ENCODE measurements around the gene RAMACL.
"Not testable (repeated sequence)": the region's sequence is repeated elsewhere in the genome, so short reads cannot be mapped to it uniquely, and the experiment has no call there.

RAMACL gene

GRCh38 chr6:166555086-166555485 is 31.4 kb downstream of the RAMACL start:
- no peak for DNase-seq (ENCODE audit: low read depth)

- no peak for DNase-seq (ENCODE audit: low read depth)
Measured at GRCh38 chr6:166554316-166554715, 32.2 kb downstream of the RAMACL start.

DNA sequence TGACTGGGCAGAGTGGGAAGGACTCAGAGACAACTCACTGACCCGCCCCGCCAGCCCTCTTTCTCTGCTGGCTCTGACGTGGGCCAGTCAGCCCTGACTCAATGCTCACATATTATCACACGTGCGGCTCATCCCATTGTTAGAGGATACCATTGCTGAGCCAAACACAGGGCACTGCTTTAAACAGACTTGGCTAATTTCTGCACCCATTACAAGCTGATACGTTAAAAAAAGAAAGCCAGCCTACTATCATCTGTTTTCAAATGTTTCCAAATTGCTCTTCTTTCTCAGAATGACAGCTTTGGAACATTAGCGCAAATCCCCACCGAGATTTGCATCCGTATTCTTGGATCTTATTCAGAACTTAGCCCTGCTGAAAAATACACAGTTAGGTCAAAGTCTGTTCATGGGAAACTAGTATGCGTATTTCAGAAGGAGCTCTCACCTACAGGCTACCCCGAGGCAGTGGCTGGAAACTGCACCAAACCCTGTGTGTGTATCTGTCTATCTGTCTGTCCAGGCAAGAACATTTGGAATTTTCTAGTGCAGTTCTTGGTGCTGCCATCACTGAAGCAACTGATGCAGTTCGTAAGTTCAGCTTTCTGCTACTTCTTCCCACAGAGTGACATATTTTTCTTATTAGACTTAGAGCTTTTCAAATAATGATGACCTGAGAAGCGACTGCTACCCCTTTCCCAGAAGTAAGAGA is 32.8 kb downstream of the RAMACL start:
- peak; percentile 77 for DNase-seq (ENCODE audit: low read depth)

- no peak for DNase-seq (ENCODE audit: low read depth)
Measured at GRCh38 chr6:166552600-166552999, 33.9 kb downstream of the RAMACL start.

GRCh38 chr6:166551754-166552495 is 34.6 kb downstream of the RAMACL start:
- no peak for DNase-seq (ENCODE audit: low read depth)

GRCh38 chr6:166546653-166547052 is 39.8 kb downstream of the RAMACL start:
- no peak for DNase-seq (ENCODE audit: low read depth)

GRCh38 chr6:166545156-166546034 is 41.1 kb downstream of the RAMACL start:
- no peak for DNase-seq (ENCODE audit: low read depth)

- no peak for DNase-seq (ENCODE audit: low read depth)
Measured at GRCh38 chr6:166544296-166544605, 42.2 kb downstream of the RAMACL start.

DNA sequence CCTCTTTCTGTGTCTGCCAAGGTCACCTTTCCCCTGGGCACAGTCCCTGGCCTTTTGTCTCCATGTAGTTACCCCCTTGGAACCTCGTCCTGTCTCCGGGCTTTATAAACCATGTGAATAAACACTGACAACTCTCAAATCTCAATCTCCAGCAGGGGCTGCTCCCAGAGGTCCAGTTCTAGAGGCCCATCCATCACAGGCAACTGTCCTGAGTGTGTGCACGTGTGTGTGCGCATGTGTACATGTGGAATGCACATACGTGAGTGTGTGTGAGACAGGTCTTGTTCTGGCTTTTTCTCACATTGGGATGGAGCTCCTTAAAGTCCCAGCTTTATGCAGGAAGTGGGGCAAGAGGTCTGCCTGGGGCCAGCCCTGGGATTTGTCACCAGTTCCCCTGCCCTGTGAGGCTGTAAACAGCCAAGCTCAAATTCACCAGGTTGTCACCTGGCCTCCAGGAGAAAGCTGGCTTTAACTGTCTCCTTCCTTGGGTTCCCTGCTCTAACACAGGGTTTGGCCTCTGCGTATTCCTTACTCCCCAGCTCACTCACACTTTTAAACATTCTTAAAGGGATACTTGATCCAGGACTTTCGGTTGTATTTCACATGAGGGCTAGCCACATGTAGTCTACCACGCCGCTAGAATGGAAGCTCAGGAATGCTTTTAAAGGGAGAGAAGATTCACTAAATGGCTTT is 42.7 kb downstream of the RAMACL start:
- DNase-seq (ENCODE audit: low read depth), result no peak

GRCh38 chr6:166542580-166542912 is 43.9 kb downstream of the RAMACL start:
- DNase-seq (ENCODE audit: low read depth), result no peak

- DNase-seq (ENCODE audit: low read depth), result no peak
Measured at GRCh38 chr6:166541876-166542579, 44.5 kb downstream of the RAMACL start.

- no peak for DNase-seq (ENCODE audit: low read depth)
Measured at GRCh38 chr6:166541366-166541765, 45.1 kb downstream of the RAMACL start.

DNA sequence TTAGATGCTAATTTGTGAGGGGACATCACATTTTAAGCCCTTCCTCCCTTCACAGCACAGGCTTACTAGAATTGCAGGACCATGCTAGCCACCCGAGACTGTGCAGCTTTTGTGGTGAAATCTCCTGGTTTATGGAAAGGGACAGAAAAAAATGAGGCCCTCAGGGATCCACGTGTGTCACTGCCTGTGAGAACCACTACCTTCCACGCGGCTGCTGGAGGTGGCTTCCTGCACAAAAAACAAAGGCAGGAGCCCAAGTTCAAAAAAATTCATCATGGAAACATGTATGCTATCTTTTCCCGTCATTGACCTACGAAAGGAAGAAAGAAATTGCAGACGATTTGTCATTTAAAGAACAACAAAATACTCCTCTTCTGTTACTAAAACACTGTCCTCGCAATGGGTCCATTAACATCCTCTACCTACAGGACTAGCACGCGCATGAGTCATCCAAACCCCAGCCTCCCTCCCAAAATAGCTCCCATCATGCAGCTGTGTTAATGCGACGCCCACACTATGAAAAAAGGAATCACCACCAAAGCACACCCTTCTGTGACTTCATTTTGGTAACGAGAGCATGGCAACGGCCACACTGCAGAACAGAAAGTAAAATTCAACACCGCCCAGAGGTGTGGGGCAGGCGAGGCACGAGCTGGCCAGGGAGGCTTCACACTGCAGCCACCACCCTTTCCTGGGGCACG is 45.7 kb downstream of the RAMACL start:
- no peak for DNase-seq (ENCODE audit: low read depth)

DNA sequence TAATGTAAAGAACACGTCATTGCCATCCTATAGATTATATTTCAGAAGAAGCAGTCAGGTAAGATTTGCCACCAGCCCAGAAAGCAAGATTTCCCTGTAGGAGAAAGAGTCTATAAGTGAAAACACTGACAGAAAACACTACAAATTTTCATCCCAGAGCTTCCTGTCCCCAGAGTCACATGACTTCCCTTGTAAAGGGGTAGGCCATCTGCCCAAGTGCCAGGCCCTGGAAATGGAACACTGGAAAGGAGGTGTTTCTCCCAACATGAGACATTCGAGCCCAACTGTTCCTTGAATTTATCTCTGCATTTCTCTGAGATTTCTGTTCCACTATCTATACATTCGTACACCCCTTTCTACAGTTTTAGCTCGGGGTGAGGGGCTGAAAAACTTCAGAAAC is 46.9 kb downstream of the RAMACL start:
- no peak for DNase-seq (ENCODE audit: low read depth)

- DNase-seq (ENCODE audit: low read depth), result not testable (repeated sequence)
Measured at GRCh38 chr6:166539011-166539385, 47.5 kb downstream of the RAMACL start.

GRCh38 chr6:166538297-166539010 is 48.0 kb downstream of the RAMACL start:
- no peak for DNase-seq (ENCODE audit: low read depth)

DNA sequence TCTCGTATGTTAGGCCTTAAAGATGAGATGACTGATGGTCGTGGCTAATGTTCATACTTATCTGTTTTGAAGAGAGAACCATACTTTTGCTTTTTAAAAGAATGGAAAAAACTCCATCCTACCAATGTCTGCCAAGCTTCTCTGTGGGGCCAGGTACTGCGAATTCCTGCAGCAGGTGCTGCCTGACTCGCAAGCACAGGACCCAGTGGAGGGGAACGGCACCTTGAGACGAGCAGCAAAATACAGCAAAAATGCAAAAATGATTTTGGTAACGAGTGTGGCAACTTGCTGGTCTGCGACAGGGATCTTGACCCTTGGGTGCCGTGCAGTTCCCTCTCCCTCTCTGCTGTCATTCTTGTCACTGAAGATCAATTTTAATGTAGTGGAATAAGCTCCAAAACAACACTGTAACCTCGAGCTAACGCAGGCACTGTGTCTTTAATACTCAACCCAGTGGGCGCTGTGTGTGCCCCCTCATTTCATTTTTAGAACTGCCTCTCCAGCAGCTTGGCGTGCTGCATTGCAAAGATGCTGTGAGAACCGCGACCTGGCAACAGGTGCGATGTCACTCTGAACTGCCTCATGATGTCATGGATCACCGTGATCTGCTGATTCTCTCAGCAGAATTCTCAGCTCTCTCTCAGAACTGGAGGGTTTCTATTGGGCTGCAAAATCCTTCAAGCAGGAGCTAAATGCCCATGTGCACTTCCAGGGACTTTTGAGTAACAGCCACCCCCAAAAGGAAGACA is 51.6 kb downstream of the RAMACL start:
- no peak for DNase-seq (ENCODE audit: low read depth)

- DNase-seq (ENCODE audit: low read depth), result no peak
Measured at GRCh38 chr6:166533205-166533824, 53.2 kb downstream of the RAMACL start.
